HepG2 (cell line): Measurements from ENCODE around the gene ZNF568. TPM values are rescaled to one million over a fixed set of nuclear protein-coding genes. Genes with fewer than 3 reads are reported as not detected.

Experiments used
- BRD4 ChIP-seq: sonication (generic); formaldehyde crosslinking; IDR thresholded peaks from 2 replicates; pipeline ENCODE4 v1.4.0; 2020; ENCODE audit warnings: missing genetic modification reagents
- CREB1 ChIP-seq, 2 experiments: fragments of 450-650 bp in 1 of 2; IDR thresholded peaks; 2 replicates each; pipeline ENCODE4 v1.6.1; 2016 to 2017; ENCODE audit warnings: control low read depth in 1 of 2, mild to moderate bottlenecking in 1 of 2, missing compliant biosample characterization in 1 of 2, missing genetic modification characterization in 1 of 2
- HOXA3 ChIP-seq: sonication (generic); formaldehyde crosslinking; IDR thresholded peaks from 2 replicates; pipeline ENCODE4 v1.5.0; 2020; ENCODE audit warnings: missing genetic modification reagents
- LCORL ChIP-seq, 2 experiments: fragments of 450-650 bp in 1 of 2; sonication (generic) in 1 of 2; formaldehyde crosslinking in 1 of 2; IDR thresholded peaks; 2 replicates each; pipeline versions ENCODE4 v1.5.0 to v1.6.1; 2017 to 2020; ENCODE audit warnings: antibody characterized with exemption in 1 of 2, missing genetic modification reagents in 1 of 2
- NFE2L1 ChIP-seq: sonication (generic); formaldehyde crosslinking; IDR thresholded peaks from 2 replicates; pipeline ENCODE4 v1.4.0; 2020; ENCODE audit warnings: missing genetic modification reagents, mild to moderate bottlenecking, borderline replicate concordance
- RBM39 ChIP-seq: fragments of 200-400 bp; formaldehyde crosslinking; IDR thresholded peaks from one replicate; pipeline ENCODE4 v1.6.1; 2018; ENCODE audit warnings: antibody characterized with exemption, mild to moderate bottlenecking, low read depth, low read length; ENCODE audit not compliant: poor library complexity, severe bottlenecking
- ZBTB42 ChIP-seq: sonication (generic); formaldehyde crosslinking; IDR thresholded peaks from 2 replicates; pipeline ENCODE4 v1.5.0; 2020; ENCODE audit warnings: mild to moderate bottlenecking, missing genetic modification reagents
- ZNF143 ChIP-seq: sonication (generic); formaldehyde crosslinking; IDR thresholded peaks from 2 replicates; pipeline ENCODE4 v1.4.0; 2020; ENCODE audit warnings: missing genetic modification reagents
- ZNF230 ChIP-seq: sonication (generic); formaldehyde crosslinking; IDR thresholded peaks from 2 replicates; pipeline ENCODE4 v1.4.0; 2020; ENCODE audit warnings: mild to moderate bottlenecking, missing genetic modification reagents
- ZNF235 ChIP-seq: sonication (generic); formaldehyde crosslinking; IDR thresholded peaks from 2 replicates; pipeline ENCODE4 v1.8.1; 2023; ENCODE audit warnings: mild to moderate bottlenecking, missing genetic modification reagents, borderline replicate concordance
- ZNF564 ChIP-seq: sonication (generic); formaldehyde crosslinking; IDR thresholded peaks from 2 replicates; pipeline ENCODE4 v1.8.1; 2023; ENCODE audit warnings: mild to moderate bottlenecking, missing genetic modification reagents
- polyA plus RNA-seq, 8 experiments: library from polyadenylated mRNA; depleted of rRNA in 3 of 8; stranded (reverse) in 7 of 8; unstranded in 1 of 8; fragments of >200 nt; fragmentation: Illumina TruSeq in 4 of 8; extraction: Trizol in 4 of 8; gene quantifications; 2 replicates each; pipeline versions ENCODE4 v1.2.1 to v1.2.3, GENCODE V29; 2011 to 2016; ENCODE audit warnings: low read depth in 4 of 8, missing spikeins in 1 of 8, mixed read lengths in 1 of 8; ENCODE audit not compliant: insufficient read depth in 1 of 8
- total RNA-seq, 5 experiments: library from RNA; depleted of rRNA; stranded (reverse); fragments of >200 nt; fragmentation: Illumina TruSeq; extraction: Trizol; gene quantifications; 2 replicates each; pipeline ENCODE4 v1.2.3, GENCODE V29; 2016; ENCODE audit warnings: low read depth in 1 of 5
- TF ChIP-seq, protein P1 (sequence below): sonication (generic); formaldehyde crosslinking; IDR thresholded peaks from 2 replicates; pipeline ENCODE4 v1.4.0; 2020; ENCODE audit warnings: missing genetic modification reagents
- TF ChIP-seq, protein P2 (sequence below): sonication (generic); formaldehyde crosslinking; IDR thresholded peaks from 2 replicates; pipeline ENCODE4 v1.5.0; 2020; ENCODE audit warnings: mild to moderate bottlenecking, missing genetic modification reagents, borderline replicate concordance
- TF ChIP-seq, protein P3 (sequence below): sonication (generic); formaldehyde crosslinking; conservative IDR thresholded peaks from 2 replicates; pipeline ENCODE4 v1.8.0; 2022; ENCODE audit warnings: mild to moderate bottlenecking, moderate library complexity, missing genetic modification reagents
- TF ChIP-seq, protein P4 (sequence below): sonication (generic); formaldehyde crosslinking; IDR thresholded peaks from 2 replicates; pipeline ENCODE4 v1.5.0; 2020; ENCODE audit warnings: missing genetic modification reagents

Gene ZNF568
- total and polyA plus RNA-seq, 2 of the 13 experiments (the other 11 are each of a cell fraction or from before 2014, with no cell fraction given) = 0.15 to 1.00 TPM

DNA sequence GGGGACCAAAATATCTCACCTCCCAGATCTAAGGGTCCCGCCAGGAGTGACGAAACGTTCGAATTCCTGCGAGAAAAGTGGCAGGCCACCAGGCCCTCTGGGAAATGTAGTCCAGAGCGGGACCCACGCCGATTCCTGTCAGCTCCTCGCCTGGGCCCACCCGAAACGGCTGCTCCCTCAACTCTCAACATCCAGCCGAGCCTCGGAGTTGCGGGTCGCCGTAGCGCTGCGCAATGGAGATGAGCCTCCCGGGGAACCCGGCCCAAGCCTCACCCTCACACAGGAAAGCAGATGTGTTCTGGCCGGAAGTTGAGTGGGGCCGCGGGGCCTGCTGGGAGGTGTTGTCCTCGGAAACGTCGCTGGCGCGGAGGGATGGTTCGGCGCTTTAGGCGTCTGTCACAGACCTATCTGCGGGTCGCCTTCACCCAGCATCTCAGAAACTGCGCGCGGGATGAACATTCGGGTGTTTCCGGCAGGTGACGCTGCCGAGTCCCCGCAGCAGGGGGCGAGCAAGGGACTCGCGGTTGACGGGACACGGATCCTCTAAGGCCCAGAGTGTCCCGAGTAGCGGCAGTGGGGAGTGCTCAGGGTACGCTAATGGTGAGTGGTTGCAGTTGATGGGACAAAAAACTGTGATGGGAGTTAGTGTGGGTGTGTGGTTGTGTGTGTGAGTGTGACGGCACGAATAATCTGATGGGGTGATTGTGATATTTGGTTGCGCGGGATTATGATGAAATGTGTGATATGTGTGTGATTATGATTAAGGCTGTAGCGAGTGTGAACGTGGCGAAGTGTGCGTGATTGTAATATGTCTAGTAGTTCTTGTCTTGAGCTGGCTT lies at the start of gene ZNF568, which contains the start of gene ZNF829 (continued):
- TF ChIP-seq, protein P1, sequence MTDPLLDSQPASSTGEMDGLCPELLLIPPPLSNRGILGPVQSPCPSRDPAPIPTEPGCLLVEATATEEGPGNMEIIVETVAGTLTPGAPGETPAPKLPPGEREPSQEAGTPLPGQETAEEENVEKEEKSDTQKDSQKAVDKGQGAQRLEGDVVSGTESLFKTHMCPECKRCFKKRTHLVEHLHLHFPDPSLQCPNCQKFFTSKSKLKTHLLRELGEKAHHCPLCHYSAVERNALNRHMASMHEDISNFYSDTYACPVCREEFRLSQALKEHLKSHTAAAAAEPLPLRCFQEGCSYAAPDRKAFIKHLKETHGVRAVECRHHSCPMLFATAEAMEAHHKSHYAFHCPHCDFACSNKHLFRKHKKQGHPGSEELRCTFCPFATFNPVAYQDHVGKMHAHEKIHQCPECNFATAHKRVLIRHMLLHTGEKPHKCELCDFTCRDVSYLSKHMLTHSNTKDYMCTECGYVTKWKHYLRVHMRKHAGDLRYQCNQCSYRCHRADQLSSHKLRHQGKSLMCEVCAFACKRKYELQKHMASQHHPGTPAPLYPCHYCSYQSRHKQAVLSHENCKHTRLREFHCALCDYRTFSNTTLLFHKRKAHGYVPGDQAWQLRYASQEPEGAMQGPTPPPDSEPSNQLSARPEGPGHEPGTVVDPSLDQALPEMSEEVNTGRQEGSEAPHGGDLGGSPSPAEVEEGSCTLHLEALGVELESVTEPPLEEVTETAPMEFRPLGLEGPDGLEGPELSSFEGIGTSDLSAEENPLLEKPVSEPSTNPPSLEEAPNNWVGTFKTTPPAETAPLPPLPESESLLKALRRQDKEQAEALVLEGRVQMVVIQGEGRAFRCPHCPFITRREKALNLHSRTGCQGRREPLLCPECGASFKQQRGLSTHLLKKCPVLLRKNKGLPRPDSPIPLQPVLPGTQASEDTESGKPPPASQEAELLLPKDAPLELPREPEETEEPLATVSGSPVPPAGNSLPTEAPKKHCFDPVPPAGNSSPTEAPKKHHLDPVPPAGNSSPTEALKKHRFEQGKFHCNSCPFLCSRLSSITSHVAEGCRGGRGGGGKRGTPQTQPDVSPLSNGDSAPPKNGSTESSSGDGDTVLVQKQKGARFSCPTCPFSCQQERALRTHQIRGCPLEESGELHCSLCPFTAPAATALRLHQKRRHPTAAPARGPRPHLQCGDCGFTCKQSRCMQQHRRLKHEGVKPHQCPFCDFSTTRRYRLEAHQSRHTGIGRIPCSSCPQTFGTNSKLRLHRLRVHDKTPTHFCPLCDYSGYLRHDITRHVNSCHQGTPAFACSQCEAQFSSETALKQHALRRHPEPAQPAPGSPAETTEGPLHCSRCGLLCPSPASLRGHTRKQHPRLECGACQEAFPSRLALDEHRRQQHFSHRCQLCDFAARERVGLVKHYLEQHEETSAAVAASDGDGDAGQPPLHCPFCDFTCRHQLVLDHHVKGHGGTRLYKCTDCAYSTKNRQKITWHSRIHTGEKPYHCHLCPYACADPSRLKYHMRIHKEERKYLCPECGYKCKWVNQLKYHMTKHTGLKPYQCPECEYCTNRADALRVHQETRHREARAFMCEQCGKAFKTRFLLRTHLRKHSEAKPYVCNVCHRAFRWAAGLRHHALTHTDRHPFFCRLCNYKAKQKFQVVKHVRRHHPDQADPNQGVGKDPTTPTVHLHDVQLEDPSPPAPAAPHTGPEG (CRISPR knock-in tag) = 0 out of 2 replicates have a peak, but pooled peaks have one; percentile 45
- TF ChIP-seq BRD4 (no peak), HOXA3 (CRISPR knock-in tag) (peak; percentile 26; the same call in 1 of the 2 replicates), ZBTB42 (CRISPR knock-in tag) (no peak), ZNF143 (CRISPR knock-in tag) (peak; percentile 87), ZNF564 (peak; percentile 44; the same call in 1 of the 2 replicates), RBM39 (no peak), CREB1 (IDR thresholded peaks at IDR 0.05) (0 out of 2 replicates have a peak, but pooled peaks have one; percentile 1), CREB1 (CRISPR knock-in tag; IDR thresholded peaks at IDR 0.05) (peak; percentile 87), ZNF230 (CRISPR knock-in tag) (no peak; the same call in 1 of the 2 replicates), NFE2L1 (CRISPR knock-in tag) (no peak), LCORL (IDR thresholded peaks at IDR 0.05) (no peak), LCORL (CRISPR knock-in tag; IDR thresholded peaks at IDR 0.05) (no peak), ZNF235 (0 out of 2 replicates have a peak, but pooled peaks have one; percentile 39)
- TF ChIP-seq, protein P2, sequence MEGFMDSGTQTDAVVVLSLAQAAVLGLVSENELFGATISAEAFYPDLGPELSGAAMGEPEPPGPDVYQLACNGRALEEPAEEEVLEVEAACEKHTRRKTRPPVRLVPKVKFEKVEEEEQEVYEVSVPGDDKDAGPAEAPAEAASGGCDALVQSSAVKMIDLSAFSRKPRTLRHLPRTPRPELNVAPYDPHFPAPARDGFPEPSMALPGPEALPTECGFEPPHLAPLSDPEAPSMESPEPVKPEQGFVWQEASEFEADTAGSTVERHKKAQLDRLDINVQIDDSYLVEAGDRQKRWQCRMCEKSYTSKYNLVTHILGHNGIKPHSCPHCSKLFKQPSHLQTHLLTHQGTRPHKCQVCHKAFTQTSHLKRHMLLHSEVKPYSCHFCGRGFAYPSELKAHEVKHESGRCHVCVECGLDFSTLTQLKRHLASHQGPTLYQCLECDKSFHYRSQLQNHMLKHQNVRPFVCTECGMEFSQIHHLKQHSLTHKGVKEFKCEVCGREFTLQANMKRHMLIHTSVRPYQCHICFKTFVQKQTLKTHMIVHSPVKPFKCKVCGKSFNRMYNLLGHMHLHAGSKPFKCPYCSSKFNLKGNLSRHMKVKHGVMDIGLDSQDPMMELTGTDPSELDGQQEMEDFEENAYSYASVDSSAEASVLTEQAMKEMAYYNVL (CRISPR knock-in tag) = no peak
- TF ChIP-seq, protein P3, sequence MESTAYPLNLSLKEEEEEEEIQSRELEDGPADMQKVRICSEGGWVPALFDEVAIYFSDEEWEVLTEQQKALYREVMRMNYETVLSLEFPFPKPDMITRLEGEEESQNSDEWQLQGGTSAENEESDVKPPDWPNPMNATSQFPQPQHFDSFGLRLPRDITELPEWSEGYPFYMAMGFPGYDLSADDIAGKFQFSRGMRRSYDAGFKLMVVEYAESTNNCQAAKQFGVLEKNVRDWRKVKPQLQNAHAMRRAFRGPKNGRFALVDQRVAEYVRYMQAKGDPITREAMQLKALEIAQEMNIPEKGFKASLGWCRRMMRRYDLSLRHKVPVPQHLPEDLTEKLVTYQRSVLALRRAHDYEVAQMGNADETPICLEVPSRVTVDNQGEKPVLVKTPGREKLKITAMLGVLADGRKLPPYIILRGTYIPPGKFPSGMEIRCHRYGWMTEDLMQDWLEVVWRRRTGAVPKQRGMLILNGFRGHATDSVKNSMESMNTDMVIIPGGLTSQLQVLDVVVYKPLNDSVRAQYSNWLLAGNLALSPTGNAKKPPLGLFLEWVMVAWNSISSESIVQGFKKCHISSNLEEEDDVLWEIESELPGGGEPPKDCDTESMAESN = peak; percentile 95
- TF ChIP-seq, protein P4, sequence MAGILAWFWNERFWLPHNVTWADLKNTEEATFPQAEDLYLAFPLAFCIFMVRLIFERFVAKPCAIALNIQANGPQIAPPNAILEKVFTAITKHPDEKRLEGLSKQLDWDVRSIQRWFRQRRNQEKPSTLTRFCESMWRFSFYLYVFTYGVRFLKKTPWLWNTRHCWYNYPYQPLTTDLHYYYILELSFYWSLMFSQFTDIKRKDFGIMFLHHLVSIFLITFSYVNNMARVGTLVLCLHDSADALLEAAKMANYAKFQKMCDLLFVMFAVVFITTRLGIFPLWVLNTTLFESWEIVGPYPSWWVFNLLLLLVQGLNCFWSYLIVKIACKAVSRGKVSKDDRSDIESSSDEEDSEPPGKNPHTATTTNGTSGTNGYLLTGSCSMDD (CRISPR knock-in tag) = no peak
